K562 treated with DMSO at 1 percent for 4 hours (cell line): ENCODE measurements around the gene GRWD1. TPM values are rescaled to one million over a fixed set of nuclear protein-coding genes. Genes with fewer than 3 reads are reported as not detected.

Experiments
- total RNA-seq: library from RNA; unstranded; fragments of 300-600 nt; gene quantifications from 2 replicates; pipeline ENCODE4 v1.2.3, GENCODE V29; 2022; ENCODE audit not compliant: insufficient read depth

GRWD1 gene
- 15.5 and 16.7 TPM in 2 replicates for total RNA-seq

GRCh38 chr19:48445606-48446481 is at the start of gene GRWD1:
Gene GRWD1, plus strand, starts transcription at chr19:48445983. Its CDS starts 23 bp downstream, at chr19:48446006.

GRCh38 chr19:48455171-48455907 is 9.6 kb downstream of the GRWD1 start, which contains the start of gene KCNJ14:
Gene KCNJ14, plus strand, starts transcription at chr19:48455574. Its CDS starts 6,151 bp downstream, at chr19:48461725.

GRCh38 chr19:48469289-48469881 is 23.6 kb downstream of the GRWD1 start, which contains the start of gene CYTH2:
Gene CYTH2, plus strand, starts transcription at chr19:48469369. Its CDS starts 139 bp downstream, at chr19:48469508.

Other genes with a start within 250 kb of the GRWD1 start
- gene CARD8, start 190.1 kb upstream of the GRWD1 start, total RNA-seq, result 13.3 and 15.5 TPM in 2 replicates
- not detected in 2 replicates for gene ZNF114, start 175.9 kb upstream of the GRWD1 start, total RNA-seq
- gene EMP3, start 120.4 kb upstream of the GRWD1 start, total RNA-seq, result 277 and 348 TPM in 2 replicates
- gene TMEM143, start 82.0 kb upstream of the GRWD1 start, total RNA-seq, result 6.4 and 8.6 TPM in 2 replicates
- gene SYNGR4, start 81.6 kb upstream of the GRWD1 start, total RNA-seq, result not detected in 2 replicates
- gene KDELR1, start 54.4 kb upstream of the GRWD1 start, total RNA-seq, result 186 and 205 TPM in 2 replicates
- gene GRIN2D, start 52.3 kb upstream of the GRWD1 start, total RNA-seq, result 16.0 and 21.6 TPM in 2 replicates
- 2.5 and 3.5 TPM in 2 replicates for gene KCNJ14, start 9.6 kb downstream of the GRWD1 start, total RNA-seq
- gene CYTH2, start 23.4 kb downstream of the GRWD1 start, total RNA-seq, result 33.0 and 35.3 TPM in 2 replicates
- 7.2 and 8.2 TPM in 2 replicates for gene LMTK3, start 65.9 kb downstream of the GRWD1 start, total RNA-seq
- 1.7 and 1.9 TPM in 2 replicates for gene SULT2B1, start 106.2 kb downstream of the GRWD1 start, total RNA-seq
- not detected in 2 replicates for gene SPACA4, start 160.8 kb downstream of the GRWD1 start, total RNA-seq
- gene FAM83E, start 169.1 kb downstream of the GRWD1 start, total RNA-seq, result 1.7 and 2.8 TPM in 2 replicates
- gene RPL18, start 173.2 kb downstream of the GRWD1 start, total RNA-seq, result 5,295 and 5,517 TPM in 2 replicates
- gene SPHK2, start 173.5 kb downstream of the GRWD1 start, total RNA-seq, result 3.9 and 7.1 TPM in 2 replicates
- 18.9 and 23.5 TPM in 2 replicates for gene DBP, start 191.4 kb downstream of the GRWD1 start, total RNA-seq
- 10.3 and 27.1 TPM in 2 replicates for gene CA11, start 200.2 kb downstream of the GRWD1 start, total RNA-seq
- gene NTN5, start 227.0 kb downstream of the GRWD1 start, total RNA-seq, result 0.33 TPM in 1 of 2 replicates, not detected in the other
- gene FUT2, start 250.0 kb downstream of the GRWD1 start, total RNA-seq, result not detected in 2 replicates